Liver (tissue), 9 donors: ENCODE measurements around the gene CYB5D1. TPM values are rescaled to one million over a fixed set of nuclear protein-coding genes. Genes with fewer than 3 reads are reported as not detected.

Source experiments
- DNase-seq: peaks from one replicate; pipeline ENCODE4 v3.0.0-alpha.2; 2017; ENCODE audit warnings: low spot score
- H3K27ac ChIP-seq, 2 donors: one replicate each; pipeline ENCODE4 v1.7.0; 2013; ENCODE audit warnings: inconsistent platforms in 2 of 2, low read length in 2 of 2, control low read depth in 1 of 2, low read depth in 1 of 2, mild to moderate bottlenecking in 1 of 2
- H3K27me3 ChIP-seq, 4 donors: one replicate each; pipeline versions ENCODE4 v1.6.1 to v1.7.0; 2013; ENCODE audit warnings: low read length in 3 of 4, inconsistent platforms in 1 of 4, mild to moderate bottlenecking in 1 of 4, moderate library complexity in 1 of 4; ENCODE audit not compliant: control insufficient read depth in 4 of 4, insufficient read depth in 4 of 4
- H3K36me3 ChIP-seq, 4 donors: one replicate each; pipeline versions ENCODE4 v1.6.1 to v1.7.0; 2013; ENCODE audit warnings: low read length in 3 of 4, mild to moderate bottlenecking in 3 of 4, low read depth in 1 of 4, moderate library complexity in 1 of 4; ENCODE audit not compliant: control insufficient read depth in 4 of 4, insufficient read depth in 3 of 4
- H3K4me1 ChIP-seq, 4 donors: one replicate each; pipeline versions ENCODE4 v1.6.1 to v1.7.0; 2013; ENCODE audit warnings: low read length in 3 of 4, mild to moderate bottlenecking in 3 of 4, moderate library complexity in 1 of 4; ENCODE audit not compliant: control insufficient read depth in 4 of 4, insufficient read depth in 4 of 4
- H3K4me3 ChIP-seq, 3 donors: one replicate each; pipeline versions ENCODE4 v1.6.1 to v1.7.0; 2013; ENCODE audit warnings: low read length in 3 of 3, control low read depth in 1 of 3, low read depth in 1 of 3, mild to moderate bottlenecking in 1 of 3
- H3K9ac ChIP-seq, 2 donors: one replicate each; pipeline ENCODE4 v1.7.0; 2013; ENCODE audit warnings: low read length in 2 of 2, mild to moderate bottlenecking in 2 of 2, moderate library complexity in 2 of 2, control low read depth in 1 of 2, low read depth in 1 of 2
- H3K9me3 ChIP-seq, 4 donors: one replicate each; pipeline versions ENCODE4 v1.6.1 to v1.7.0; 2013; ENCODE audit warnings: low read length in 3 of 4; ENCODE audit not compliant: control insufficient read depth in 4 of 4
- CTCF ChIP-seq: fragments of 150-350 bp; IDR thresholded peaks from 2 replicates; pipeline ENCODE4 v1.5.1; 2017; ENCODE audit warnings: improper control_type of control experiment, low read depth, low read length; ENCODE audit not compliant: missing input control
- EGR1 ChIP-seq, 2 donors: IDR thresholded peaks; 2 replicates each; pipeline ENCODE4 v1.6.1; 2016 to 2018; ENCODE audit warnings: antibody characterized with exemption in 2 of 2, low read depth in 2 of 2
- FOXA1 ChIP-seq: IDR thresholded peaks from 2 replicates; pipeline ENCODE4 v1.6.1; 2016; ENCODE audit warnings: antibody characterized with exemption
- FOXA2 ChIP-seq: IDR thresholded peaks from 2 replicates; pipeline ENCODE4 v1.6.1; 2016; ENCODE audit warnings: antibody characterized with exemption
- GABPA ChIP-seq, 2 donors: IDR thresholded peaks in 1 of 2; conservative IDR thresholded peaks in 1 of 2; 2 replicates each; pipeline ENCODE4 v1.6.1; 2016; ENCODE audit warnings: antibody characterized with exemption in 2 of 2, mild to moderate bottlenecking in 1 of 2, moderate library complexity in 1 of 2
- HNF4A ChIP-seq, 2 donors: conservative IDR thresholded peaks; 2 replicates each; pipeline ENCODE4 v1.6.1; 2016; ENCODE audit warnings: antibody characterized with exemption in 2 of 2, mild to moderate bottlenecking in 2 of 2
- JUND ChIP-seq, 2 donors: IDR thresholded peaks; 2 replicates each; pipeline ENCODE4 v1.6.1; 2016; ENCODE audit warnings: antibody characterized with exemption in 2 of 2
- REST ChIP-seq: IDR thresholded peaks from 2 replicates; pipeline ENCODE4 v1.6.1; 2016; ENCODE audit warnings: antibody characterized with exemption, mild to moderate bottlenecking
- RXRA ChIP-seq, 2 donors: IDR thresholded peaks; 2 replicates each; pipeline ENCODE4 v1.6.1; 2017 to 2018; ENCODE audit warnings: antibody characterized with exemption in 2 of 2, mild to moderate bottlenecking in 1 of 2
- SP1 ChIP-seq: IDR thresholded peaks from 2 replicates; pipeline ENCODE4 v1.6.1; 2018; ENCODE audit warnings: antibody characterized with exemption, mild to moderate bottlenecking
- TAF1 ChIP-seq: conservative IDR thresholded peaks from 2 replicates; pipeline ENCODE4 v1.6.1; 2016; ENCODE audit warnings: antibody characterized with exemption, mild to moderate bottlenecking
- WGBS: extraction: QIAGEN DNeasy Blood & Tissue Kit; methylation state at CpG from one replicate; pipeline ENCODE4 v1.1.7; 2013; 5-methylcytosine and 5-hydroxymethylcytosine counted together
- polyA plus RNA-seq, 2 donors: library from polyadenylated mRNA; stranded (reverse) in 1 of 2; unstranded in 1 of 2; fragments of 200-250 nt in 1 of 2; fragments of >200 nt in 1 of 2; fragmentation: Nextera tagmentation in 1 of 2; extraction: Ambion mirVana in 1 of 2; gene quantifications; one replicate each; pipeline versions ENCODE4 v1.2.1 to v1.2.3, GENCODE V29; 2013 to 2015
- total RNA-seq, 2 donors: library from RNA; depleted of rRNA; stranded (reverse); fragments of >200 nt; gene quantifications; one replicate each; pipeline ENCODE4 v1.2.3, GENCODE V29; 2014
- TF ChIP-seq, protein P1 (sequence below): IDR thresholded peaks from 2 replicates; pipeline ENCODE4 v1.6.1; 2016; ENCODE audit warnings: antibody characterized with exemption
- TF ChIP-seq, protein P2 (sequence below): IDR thresholded peaks from 2 replicates; pipeline ENCODE4 v1.6.1; 2016; ENCODE audit warnings: antibody characterized with exemption
- donor health status: healthy.
- donor health status: healthy.
- donor health status: healthy.
- donor health status: healthy.
- donor health status: healthy.

The CYB5D1 gene
- total and polyA plus RNA-seq, 4 donors: 2.5 to 12.0 (median 6.6) TPM

DNA sequence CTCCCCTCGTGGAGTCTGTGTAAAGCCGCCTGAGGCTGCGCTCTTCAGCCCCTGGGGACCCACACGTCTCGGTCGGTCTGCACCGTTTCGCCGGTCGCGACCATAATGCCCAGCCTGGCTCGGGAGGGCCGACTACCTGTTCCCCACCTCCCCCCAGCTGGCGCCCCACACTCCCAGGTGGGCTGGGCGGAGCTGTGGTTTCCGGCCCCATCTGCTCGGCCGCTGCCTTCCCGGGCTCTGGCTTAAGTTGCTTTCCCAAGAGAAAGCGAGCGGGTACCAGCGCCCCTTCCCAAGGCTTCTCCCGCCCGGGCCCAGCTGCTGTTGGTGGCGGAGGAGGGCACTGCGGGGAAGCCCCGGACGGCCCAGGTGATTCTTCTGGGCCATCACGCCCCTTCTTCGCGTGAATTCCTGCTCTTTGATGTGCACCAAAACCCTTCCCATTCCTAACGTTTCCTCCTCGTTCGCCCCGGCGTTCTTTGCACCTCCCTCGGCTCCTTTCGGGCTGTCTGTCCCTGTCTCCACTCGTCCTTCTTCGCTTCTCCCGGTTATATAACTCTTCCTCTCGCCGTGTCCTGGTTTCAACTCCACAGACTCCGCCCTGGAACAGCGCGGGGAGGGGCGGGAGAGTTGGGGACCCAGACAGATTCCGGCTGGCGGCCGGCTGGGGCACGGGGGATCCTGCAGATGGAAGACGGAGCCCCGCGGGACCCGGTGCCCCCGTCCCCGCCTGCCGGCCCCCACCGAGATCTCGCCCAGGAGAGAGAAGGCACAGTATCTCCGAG is 21.8 kb upstream of the CYB5D1 start:
- Histone ChIP-seq H3K36me3 (no peaks in the 10 kb centered on the region), H3K9ac (peak overlapping the region; percentile 64 to 81), H3K4me1 (peaks cover 7 to 64% (median 44%) of the 10 kb centered on the region in 4 donors), H3K9me3 (no peaks in the 10 kb centered on the region), H3K27ac (peak overlapping the region; percentile 98 to 99), H3K4me3 (peak overlapping the region; percentile 59 to 74 (median 72)), H3K27me3 (no peaks in the 10 kb centered on the region)
- TF ChIP-seq EGR1 (IDR thresholded peaks at IDR 0.05; ENCODE audit: low read depth in 2 of 2) (no peak), FOXA1 (no peak), SP1 (no peak), JUND (IDR thresholded peaks at IDR 0.05) (no peak), GABPA (IDR thresholded peaks at IDR 0.05 in 1 of 2, conservative IDR thresholded peaks at IDR 0.05 in 1 of 2) (no peak), REST (no peak), TAF1 (peak; percentile 42), CTCF (no peak), FOXA2 (no peak), RXRA (IDR thresholded peaks at IDR 0.05) (peak; percentile 56 to 79), HNF4A (conservative IDR thresholded peaks at IDR 0.05) (no peak)
- TF ChIP-seq, protein P1, sequence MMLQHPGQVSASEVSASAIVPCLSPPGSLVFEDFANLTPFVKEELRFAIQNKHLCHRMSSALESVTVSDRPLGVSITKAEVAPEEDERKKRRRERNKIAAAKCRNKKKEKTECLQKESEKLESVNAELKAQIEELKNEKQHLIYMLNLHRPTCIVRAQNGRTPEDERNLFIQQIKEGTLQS: no peak
- TF ChIP-seq, protein P2, sequence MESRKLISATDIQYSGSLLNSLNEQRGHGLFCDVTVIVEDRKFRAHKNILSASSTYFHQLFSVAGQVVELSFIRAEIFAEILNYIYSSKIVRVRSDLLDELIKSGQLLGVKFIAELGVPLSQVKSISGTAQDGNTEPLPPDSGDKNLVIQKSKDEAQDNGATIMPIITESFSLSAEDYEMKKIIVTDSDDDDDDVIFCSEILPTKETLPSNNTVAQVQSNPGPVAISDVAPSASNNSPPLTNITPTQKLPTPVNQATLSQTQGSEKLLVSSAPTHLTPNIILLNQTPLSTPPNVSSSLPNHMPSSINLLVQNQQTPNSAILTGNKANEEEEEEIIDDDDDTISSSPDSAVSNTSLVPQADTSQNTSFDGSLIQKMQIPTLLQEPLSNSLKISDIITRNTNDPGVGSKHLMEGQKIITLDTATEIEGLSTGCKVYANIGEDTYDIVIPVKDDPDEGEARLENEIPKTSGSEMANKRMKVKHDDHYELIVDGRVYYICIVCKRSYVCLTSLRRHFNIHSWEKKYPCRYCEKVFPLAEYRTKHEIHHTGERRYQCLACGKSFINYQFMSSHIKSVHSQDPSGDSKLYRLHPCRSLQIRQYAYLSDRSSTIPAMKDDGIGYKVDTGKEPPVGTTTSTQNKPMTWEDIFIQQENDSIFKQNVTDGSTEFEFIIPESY: no peak
- peak; percentile 67 for DNase-seq
- WGBS: under 1% methylated on average over 61 of the region's 61 CpGs
